Ascending aorta (tissue), 2 donors: ENCODE results near the gene HS1BP3. TPM values are rescaled to one million over a fixed set of nuclear protein-coding genes. Genes with fewer than 3 reads are reported as not detected.

Source experiments
- DNase-seq, 2 donors: peaks; one replicate each; pipeline ENCODE4 v3.0.0-alpha.2; 2019; ENCODE audit warnings: low spot score in 2 of 2
- H3K27ac ChIP-seq, 2 donors: fragments of 200-600 bp; sonication (generic); one replicate each; pipeline ENCODE4 v1.5.1; 2016 to 2017; ENCODE audit warnings: mild to moderate bottlenecking in 1 of 2
- H3K27me3 ChIP-seq: fragments of 200-600 bp; sonication (generic); one replicate; pipeline ENCODE4 v1.5.1; 2017
- H3K36me3 ChIP-seq, 2 donors: fragments of 200-600 bp; sonication (generic); one replicate each; pipeline ENCODE4 v1.5.1; 2016
- H3K4me1 ChIP-seq, 2 donors: fragments of 200-600 bp; sonication (generic); one replicate each; pipeline ENCODE4 v1.5.1; 2016 to 2017; ENCODE audit warnings: mild to moderate bottlenecking in 1 of 2
- H3K4me3 ChIP-seq, 2 donors: fragments of 200-600 bp; sonication (generic); one replicate each; pipeline ENCODE4 v1.5.1; 2016 to 2017; ENCODE audit warnings: mild to moderate bottlenecking in 1 of 2
- H3K9me3 ChIP-seq, 2 donors: fragments of 200-600 bp; sonication (generic); one replicate each; pipeline ENCODE4 v1.5.1; 2016
- intact Hi-C: fragments of 100-400 bp; cut with DNase I; formaldehyde crosslinking; loops from one replicate; pipeline ENCODE4 v1.15.1; 2023
- total RNA-seq: library from RNA; depleted of rRNA; stranded (reverse); fragments of >200 nt; gene quantifications from one replicate; pipeline ENCODE4 v1.1.0, GENCODE V29; 2016
- TF ChIP-seq, protein P1 (sequence below), 3 experiments: fragments of 200-600 bp in 2 of 3; fragments of 450-650 bp in 1 of 3; sonication (generic) in 2 of 3; IDR thresholded peaks; one replicate each; pipeline ENCODE4 v1.5.1; 2016 to 2019; ENCODE audit warnings: antibody characterized with exemption in 3 of 3, mild to moderate bottlenecking in 1 of 3, moderate library complexity in 1 of 3

HS1BP3 gene
- total RNA-seq, 1 donor from 2014 or later, result 40.0 TPM

DNA sequence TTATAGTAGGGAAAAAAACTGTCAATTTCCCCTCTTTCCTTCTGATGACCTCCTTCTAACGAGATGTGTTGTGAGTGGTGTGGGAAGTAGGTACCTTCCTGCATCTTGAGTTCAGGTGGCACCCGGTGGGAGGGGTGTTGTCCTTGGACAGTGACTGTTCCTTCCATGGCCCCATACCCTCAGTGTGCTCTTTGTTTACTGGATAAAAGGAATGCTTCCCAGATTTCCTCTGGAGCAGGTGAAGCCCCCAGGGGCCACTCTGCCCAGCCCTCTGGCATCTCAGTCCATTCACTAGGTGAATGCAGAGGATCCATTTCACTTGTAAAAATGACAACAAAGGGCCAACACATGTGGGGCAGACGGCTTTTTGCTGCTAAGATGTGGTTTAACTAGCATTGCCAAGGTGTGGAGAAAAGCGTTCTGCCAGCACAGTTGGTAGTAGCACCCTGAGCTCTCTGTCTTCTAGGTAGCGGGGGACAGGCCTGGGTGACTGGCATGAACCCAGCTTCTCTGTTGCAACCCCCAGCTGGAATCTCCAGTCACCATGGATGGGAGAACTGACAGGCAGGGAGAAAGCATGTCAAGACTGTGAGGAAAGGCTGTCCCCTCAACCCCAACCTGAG lies 22.9 kb upstream of the HS1BP3 start:
- peaks cover 13% of the 10 kb centered on the region in 2 donors for H3K36me3 ChIP-seq
- no peaks in the 10 kb centered on the region for H3K27me3 ChIP-seq
- H3K4me3 ChIP-seq, result no peak overlapping the region
- peaks cover 30 to 67% of the 10 kb centered on the region in 2 donors for H3K4me1 ChIP-seq
- TF ChIP-seq, protein P1, sequence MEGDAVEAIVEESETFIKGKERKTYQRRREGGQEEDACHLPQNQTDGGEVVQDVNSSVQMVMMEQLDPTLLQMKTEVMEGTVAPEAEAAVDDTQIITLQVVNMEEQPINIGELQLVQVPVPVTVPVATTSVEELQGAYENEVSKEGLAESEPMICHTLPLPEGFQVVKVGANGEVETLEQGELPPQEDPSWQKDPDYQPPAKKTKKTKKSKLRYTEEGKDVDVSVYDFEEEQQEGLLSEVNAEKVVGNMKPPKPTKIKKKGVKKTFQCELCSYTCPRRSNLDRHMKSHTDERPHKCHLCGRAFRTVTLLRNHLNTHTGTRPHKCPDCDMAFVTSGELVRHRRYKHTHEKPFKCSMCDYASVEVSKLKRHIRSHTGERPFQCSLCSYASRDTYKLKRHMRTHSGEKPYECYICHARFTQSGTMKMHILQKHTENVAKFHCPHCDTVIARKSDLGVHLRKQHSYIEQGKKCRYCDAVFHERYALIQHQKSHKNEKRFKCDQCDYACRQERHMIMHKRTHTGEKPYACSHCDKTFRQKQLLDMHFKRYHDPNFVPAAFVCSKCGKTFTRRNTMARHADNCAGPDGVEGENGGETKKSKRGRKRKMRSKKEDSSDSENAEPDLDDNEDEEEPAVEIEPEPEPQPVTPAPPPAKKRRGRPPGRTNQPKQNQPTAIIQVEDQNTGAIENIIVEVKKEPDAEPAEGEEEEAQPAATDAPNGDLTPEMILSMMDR (IDR thresholded peaks at IDR 0.05), result no peak
- H3K27ac ChIP-seq, result peak overlapping the region; percentile 83 to 86
- no peaks in the 10 kb centered on the region for H3K9me3 ChIP-seq
- peak in 1 of 2 donors; percentile 62 for DNase-seq
- intact Hi-C loops, result no loop called here

DNA sequence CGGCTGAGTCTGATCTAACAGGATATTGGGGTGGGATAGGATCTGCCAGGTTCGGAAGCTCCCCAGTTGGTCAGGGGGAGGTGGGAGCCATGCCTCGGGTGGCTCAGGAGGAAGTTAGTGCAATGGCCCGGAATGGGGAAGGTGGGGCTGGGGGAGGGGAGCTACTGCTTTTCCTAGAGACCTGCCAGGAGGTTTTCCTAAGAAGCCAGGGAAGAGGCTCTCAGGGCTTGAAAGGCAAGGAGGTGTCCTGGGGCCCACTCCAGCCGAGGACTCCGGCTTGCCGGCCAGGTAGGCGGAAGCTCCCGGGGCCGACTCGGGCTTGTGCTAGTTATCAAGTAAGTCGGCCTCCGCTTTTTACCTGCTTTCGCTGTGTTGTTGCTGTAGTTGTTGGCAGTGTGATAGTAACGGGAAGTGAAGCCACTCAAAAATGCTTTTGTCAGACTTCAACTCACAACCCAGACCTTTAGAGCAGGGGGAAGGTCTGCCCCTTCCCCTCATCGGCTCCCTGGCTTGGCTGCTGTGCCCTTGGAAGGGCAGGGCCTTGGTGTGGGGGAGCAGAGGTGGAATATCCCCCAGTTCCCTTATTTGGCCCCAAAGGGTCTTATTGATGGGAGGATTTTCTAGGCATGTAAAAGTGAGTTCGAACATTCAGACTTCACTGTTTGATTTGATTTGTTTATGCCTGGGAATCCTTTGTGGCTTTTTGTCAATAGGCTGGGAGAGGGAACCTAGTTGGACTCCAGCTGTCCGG lies 21.5 kb upstream of the HS1BP3 start:
- intact Hi-C loops, result no loop called here
- Histone ChIP-seq H3K4me3 (peak overlapping the region in 1 of 2 donors; percentile 1), H3K36me3 (peaks cover 13% of the 10 kb centered on the region in 2 donors), H3K27me3 (no peaks in the 10 kb centered on the region), H3K4me1 (peaks cover 27 to 59% of the 10 kb centered on the region in 2 donors), H3K27ac (peak overlapping the region; percentile 83 to 86), H3K9me3 (no peaks in the 10 kb centered on the region)
- peak in 1 of 2 donors; percentile 59 for DNase-seq
- TF ChIP-seq, protein P1 (IDR thresholded peaks at IDR 0.05), result no peak

DNA sequence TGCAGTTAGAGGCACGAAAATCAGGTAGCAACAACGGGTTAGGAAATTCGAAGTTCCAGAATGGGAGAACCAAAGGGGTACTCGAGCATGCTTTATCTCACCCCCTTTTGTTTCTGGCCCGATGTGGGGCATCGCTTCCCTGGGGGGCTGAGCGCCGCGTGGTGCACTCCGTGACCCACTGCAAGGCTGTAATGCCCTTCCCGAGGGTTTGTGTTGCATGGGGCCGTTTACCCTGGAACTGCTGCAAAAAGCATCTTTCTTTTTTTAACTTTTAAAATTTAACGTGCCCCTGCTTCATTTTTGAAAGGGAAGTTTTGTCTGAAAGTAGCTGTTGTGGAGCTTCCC lies 20.8 kb upstream of the HS1BP3 start:
- H3K27me3 ChIP-seq, result no peaks in the 10 kb centered on the region
- no peak overlapping the region for H3K27ac ChIP-seq
- DNase-seq, result no peak
- intact Hi-C loops, result no loop called here
- TF ChIP-seq, protein P1 (IDR thresholded peaks at IDR 0.05), result no peak
- H3K36me3 ChIP-seq, result peaks cover 13% of the 10 kb centered on the region in 2 donors
- no peaks in the 10 kb centered on the region for H3K9me3 ChIP-seq
- peaks cover 21 to 53% of the 10 kb centered on the region in 2 donors for H3K4me1 ChIP-seq
- H3K4me3 ChIP-seq, result no peak overlapping the region

DNA sequence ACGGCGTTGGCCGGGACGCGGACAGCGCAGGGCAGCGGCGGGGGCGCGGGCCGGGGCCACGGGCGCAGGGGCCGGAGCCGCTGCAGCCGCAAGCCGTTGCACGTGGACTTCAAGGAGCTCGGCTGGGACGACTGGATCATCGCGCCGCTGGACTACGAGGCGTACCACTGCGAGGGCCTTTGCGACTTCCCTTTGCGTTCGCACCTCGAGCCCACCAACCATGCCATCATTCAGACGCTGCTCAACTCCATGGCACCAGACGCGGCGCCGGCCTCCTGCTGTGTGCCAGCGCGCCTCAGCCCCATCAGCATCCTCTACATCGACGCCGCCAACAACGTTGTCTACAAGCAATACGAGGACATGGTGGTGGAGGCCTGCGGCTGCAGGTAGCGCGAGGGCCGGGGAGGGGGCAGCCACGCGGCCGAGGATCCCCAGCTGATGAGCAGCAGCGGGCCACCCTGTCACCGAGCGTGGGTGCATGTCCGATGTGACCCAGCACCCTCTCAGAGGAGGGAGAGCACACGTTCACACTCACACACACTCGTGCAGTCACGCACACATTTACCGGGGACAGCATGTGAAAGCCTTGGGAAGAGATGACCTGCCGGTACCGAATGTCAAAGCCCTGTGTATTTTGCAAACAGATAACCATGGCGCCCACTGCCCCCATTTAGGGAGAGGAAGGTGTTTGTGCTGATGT lies 20.3 kb upstream of the HS1BP3 start:
- peak in 1 of 2 donors; percentile 64 for DNase-seq
- no peak overlapping the region for H3K4me3 ChIP-seq

DNA sequence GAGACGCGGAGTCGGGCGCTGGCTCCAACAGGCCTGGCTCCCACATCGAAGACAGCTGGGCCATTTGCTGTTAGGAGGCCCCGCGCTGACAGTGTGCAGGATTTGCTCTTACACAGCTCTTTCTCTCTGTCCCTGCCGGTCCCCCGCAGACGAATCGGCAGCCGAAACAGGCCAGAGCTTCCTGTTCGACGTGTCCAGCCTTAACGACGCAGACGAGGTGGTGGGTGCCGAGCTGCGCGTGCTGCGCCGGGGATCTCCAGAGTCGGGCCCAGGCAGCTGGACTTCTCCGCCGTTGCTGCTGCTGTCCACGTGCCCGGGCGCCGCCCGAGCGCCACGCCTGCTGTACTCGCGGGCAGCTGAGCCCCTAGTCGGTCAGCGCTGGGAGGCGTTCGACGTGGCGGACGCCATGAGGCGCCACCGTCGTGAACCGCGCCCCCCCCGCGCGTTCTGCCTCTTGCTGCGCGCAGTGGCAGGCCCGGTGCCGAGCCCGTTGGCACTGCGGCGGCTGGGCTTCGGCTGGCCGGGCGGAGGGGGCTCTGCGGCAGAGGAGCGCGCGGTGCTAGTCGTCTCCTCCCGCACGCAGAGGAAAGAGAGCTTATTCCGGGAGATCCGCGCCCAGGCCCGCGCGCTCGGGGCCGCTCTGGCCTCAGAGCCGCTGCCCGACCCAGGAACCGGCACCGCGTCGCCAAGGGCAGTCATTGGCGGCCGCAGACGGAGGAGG lies 19.6 kb upstream of the HS1BP3 start:
- Histone ChIP-seq H3K36me3 (peaks cover 13% of the 10 kb centered on the region in 2 donors), H3K27ac (peak overlapping the region in 1 of 2 donors; percentile 32), H3K27me3 (no peaks in the 10 kb centered on the region), H3K9me3 (no peaks in the 10 kb centered on the region), H3K4me3 (no peak overlapping the region), H3K4me1 (peaks cover 12 to 43% of the 10 kb centered on the region in 2 donors)
- TF ChIP-seq, protein P1 (IDR thresholded peaks at IDR 0.05), result no peak
- peak in 1 of 2 donors; percentile 63 for DNase-seq
- intact Hi-C loops, result no loop called here

More for the DNA sequence above, 20.3 kb upstream of the HS1BP3 start:
- no peak overlapping the region for H3K27ac ChIP-seq
- intact Hi-C loops, result no loop called here
- no peaks in the 10 kb centered on the region for H3K27me3 ChIP-seq
- H3K36me3 ChIP-seq, result peaks cover 13% of the 10 kb centered on the region in 2 donors
- H3K9me3 ChIP-seq, result no peaks in the 10 kb centered on the region
- peaks cover 18 to 50% of the 10 kb centered on the region in 2 donors for H3K4me1 ChIP-seq
- TF ChIP-seq, protein P1 (IDR thresholded peaks at IDR 0.05), result no peak
